OCI-LY7 (cell line): ENCODE results near the gene SACM1L. TPM values are rescaled to one million over a fixed set of nuclear protein-coding genes. Genes with fewer than 3 reads are reported as not detected.

Experiments used
- BruUV-seq: library from RNA; stranded (reverse); fragments of 400-500 nt; replicated peaks from 2 replicates; lab custom pipeline; 2021; lab: Mats Ljungman, UMichigan
- CTCF ChIA-PET: fragments of 300-600 bp; sonication (Branson Sonifier 250); formaldehyde crosslinking; loops from one replicate; lab custom pipeline; 2022; ENCODE audit warnings: antibody characterized with exemption; ENCODE audit not compliant: unreplicated experiment; lab: Charles Lee
- POLR2A ChIA-PET: fragments of 300-600 bp; sonication (Branson Sonifier 250); formaldehyde crosslinking; loops from one replicate; lab custom pipeline; 2022; ENCODE audit warnings: antibody characterized with exemption; lab: Charles Lee
- DNase-seq: peaks from one replicate; pipeline ENCODE4 v3.0.0-alpha.2; 2015; ENCODE audit warnings: low spot score
- H2AFZ ChIP-seq: fragments of 200-600 bp; sonication (generic), shearing (Covaris generic); 2 replicates; pipeline ENCODE4 v1.6.1; 2014; ENCODE audit warnings: mild to moderate bottlenecking, antibody characterized with exemption, low read length, moderate library complexity
- H3K27ac ChIP-seq: fragments of 200-600 bp; sonication (generic); 2 replicates; pipeline ENCODE4 v1.5.1; 2014; ENCODE audit warnings: mixed run types, low read depth, mild to moderate bottlenecking, moderate library complexity, low read length, inconsistent platforms; ENCODE audit not compliant: poor library complexity, severe bottlenecking
- H3K36me3 ChIP-seq: fragments of 200-600 bp; sonication (generic); 2 replicates; pipeline ENCODE4 v1.6.1; 2014; ENCODE audit warnings: mild to moderate bottlenecking, antibody characterized with exemption, low read length, moderate library complexity, mixed read lengths; ENCODE audit not compliant: insufficient read depth
- H3K4me1 ChIP-seq: fragments of 200-600 bp; sonication (generic); 2 replicates; pipeline ENCODE4 v1.5.1; 2014; ENCODE audit warnings: mild to moderate bottlenecking, low read length; ENCODE audit not compliant: insufficient read depth, poor library complexity, severe bottlenecking
- H3K4me2 ChIP-seq: fragments of 200-600 bp; sonication (generic); 2 replicates; pipeline ENCODE4 v1.6.1; 2014; ENCODE audit warnings: mild to moderate bottlenecking, low read length
- H3K4me3 ChIP-seq: fragments of 200-600 bp; sonication (generic); 2 replicates; pipeline ENCODE4 v1.5.1; 2014; ENCODE audit warnings: mild to moderate bottlenecking, low read depth, low read length; ENCODE audit not compliant: poor library complexity, severe bottlenecking
- H3K79me2 ChIP-seq: fragments of 200-600 bp; sonication (generic); 2 replicates; pipeline ENCODE4 v1.6.1; 2016; ENCODE audit warnings: low read depth, mild to moderate bottlenecking, low read length, moderate library complexity, mixed read lengths; ENCODE audit not compliant: insufficient read depth
- H3K9me2 ChIP-seq: fragments of 200-600 bp; sonication (generic); 2 replicates; pipeline ENCODE4 v1.6.1; 2016; ENCODE audit warnings: mild to moderate bottlenecking, low read length, mixed read lengths; ENCODE audit not compliant: insufficient read depth
- H3K9me3 ChIP-seq: fragments of 200-600 bp; sonication (generic); 2 replicates; pipeline ENCODE4 v1.6.1; 2014; ENCODE audit warnings: mild to moderate bottlenecking, mixed run types, low read length, mixed read lengths
- H4K20me1 ChIP-seq: fragments of 200-600 bp; sonication (generic); 2 replicates; pipeline ENCODE4 v1.6.1; 2014; ENCODE audit warnings: mild to moderate bottlenecking, antibody characterized with exemption, low read length, moderate library complexity, mixed read lengths; ENCODE audit not compliant: insufficient read depth
- CTCF ChIP-seq: fragments of 200-600 bp; sonication (generic); conservative IDR thresholded peaks from 2 replicates; pipeline ENCODE4 v1.5.1; 2014; ENCODE audit warnings: mild to moderate bottlenecking, antibody characterized with exemption, low read length, moderate library complexity, mixed read lengths
- EZH2phosphoT487 ChIP-seq: fragments of 200-600 bp; sonication (generic); IDR thresholded peaks from 2 replicates; pipeline ENCODE4 v1.6.1; 2018; ENCODE audit warnings: low read depth, borderline replicate concordance, mild to moderate bottlenecking, mixed run types, antibody characterized with exemption, low read length, moderate library complexity, mixed read lengths
- intact Hi-C: fragments of 100-400 bp; cut with micrococcal nuclease; formaldehyde crosslinking; loops from one replicate; pipeline ENCODE4 v1.10.0; 2022; ENCODE audit not compliant: unreplicated experiment
- total RNA-seq, 2 experiments: library from RNA; depleted of rRNA in 1 of 2; stranded (reverse); fragments of >200 nt in 1 of 2; shearing (Covaris generic) in 1 of 2; gene quantifications; 2 replicates each; pipeline ENCODE4 v1.2.3, GENCODE V29; 2014 to 2022

The SACM1L gene
- total RNA-seq, 2 experiments from 2014 or later: 35.5 to 54.9 TPM

GRCh38 chr3:45701172-45701867 is 12.1 kb downstream of the SACM1L start:
- no peak overlapping the region for H3K4me3 ChIP-seq
- H4K20me1 ChIP-seq: peaks cover 18% of the 10 kb centered on the region; the same call in 1 of the 2 replicates
- H3K27ac ChIP-seq: no peak overlapping the region
- H3K9me3 ChIP-seq: no peaks in the 10 kb centered on the region
- no peaks in the 10 kb centered on the region for H3K4me1 ChIP-seq
- ChIA-PET CTCF (no interaction called here), POLR2A (interaction anchor here (0.6 to 2.6 kb wide), 2 partner anchors 9 to 11 kb away, joined by 6 to 11 read pairs; partner anchors contain the start of gene SACM1L)
- H3K79me2 ChIP-seq: peaks cover 77% of the 10 kb centered on the region
- H3K36me3 ChIP-seq: peaks cover 57% of the 10 kb centered on the region
- no peak overlapping the region for H2AFZ ChIP-seq
- intact Hi-C loops: no loop called here
- no peak overlapping the region for H3K4me2 ChIP-seq
- no peak for DNase-seq
- no TSS peak for BruUV-seq
- no peak for TF ChIP-seq EZH2phosphoT487
- no peak for TF ChIP-seq CTCF
- no peaks in the 10 kb centered on the region for H3K9me2 ChIP-seq

GRCh38 chr3:45704301-45704943 is 15.2 kb downstream of the SACM1L start:
- peaks cover 18% of the 10 kb centered on the region; the same call in 1 of the 2 replicates for H4K20me1 ChIP-seq
- CTCF ChIA-PET: no interaction called here
- no peak overlapping the region for H2AFZ ChIP-seq
- no peak overlapping the region for H3K4me2 ChIP-seq
- H3K4me3 ChIP-seq: no peak overlapping the region
- no peak for TF ChIP-seq EZH2phosphoT487
- no peak for TF ChIP-seq CTCF
- no peak overlapping the region for H3K27ac ChIP-seq
- peaks cover 73% of the 10 kb centered on the region for H3K36me3 ChIP-seq
- no peaks in the 10 kb centered on the region for H3K9me2 ChIP-seq
- H3K4me1 ChIP-seq: no peaks in the 10 kb centered on the region
- H3K9me3 ChIP-seq: no peaks in the 10 kb centered on the region
- intact Hi-C loops: no loop called here
- DNase-seq: no peak
- no TSS peak for BruUV-seq
- POLR2A ChIA-PET: interaction anchor here (0.6 to 3.1 kb wide), 10 partner anchors 10 to 1457 kb away, joined by 3 to 12 read pairs (median 4); partner anchors contain the start of gene SACM1L
- H3K79me2 ChIP-seq: peaks cover 49% of the 10 kb centered on the region; the same call in 1 of the 2 replicates
